Measurements from ENCODE around the gene TTC5.

DNA sequence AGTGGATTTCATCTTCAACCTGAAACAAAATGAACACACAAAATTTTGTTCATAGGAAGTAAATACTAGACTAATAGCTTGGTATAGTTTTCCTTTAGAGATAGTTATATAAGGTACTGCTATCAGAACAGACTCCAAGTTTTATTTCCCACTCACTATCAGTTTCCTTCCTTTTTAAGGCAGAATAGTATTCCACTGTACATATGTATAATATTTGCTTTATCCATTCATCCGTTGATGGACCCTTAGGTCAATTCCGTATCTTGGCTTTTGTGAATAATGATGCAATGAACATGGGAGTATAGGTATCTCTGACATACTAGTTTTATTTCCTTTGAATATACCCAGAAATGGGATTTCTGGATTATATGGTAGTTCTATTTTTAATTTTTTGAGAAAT, 23.6 kb upstream of the TTC5 start:
- no peak for TF ChIP-seq POLR2AphosphoS5 (IDR thresholded peaks at IDR 0.05; ENCODE audit: insufficient read depth, low read depth, low read length)
- TF ChIP-seq, protein P1, sequence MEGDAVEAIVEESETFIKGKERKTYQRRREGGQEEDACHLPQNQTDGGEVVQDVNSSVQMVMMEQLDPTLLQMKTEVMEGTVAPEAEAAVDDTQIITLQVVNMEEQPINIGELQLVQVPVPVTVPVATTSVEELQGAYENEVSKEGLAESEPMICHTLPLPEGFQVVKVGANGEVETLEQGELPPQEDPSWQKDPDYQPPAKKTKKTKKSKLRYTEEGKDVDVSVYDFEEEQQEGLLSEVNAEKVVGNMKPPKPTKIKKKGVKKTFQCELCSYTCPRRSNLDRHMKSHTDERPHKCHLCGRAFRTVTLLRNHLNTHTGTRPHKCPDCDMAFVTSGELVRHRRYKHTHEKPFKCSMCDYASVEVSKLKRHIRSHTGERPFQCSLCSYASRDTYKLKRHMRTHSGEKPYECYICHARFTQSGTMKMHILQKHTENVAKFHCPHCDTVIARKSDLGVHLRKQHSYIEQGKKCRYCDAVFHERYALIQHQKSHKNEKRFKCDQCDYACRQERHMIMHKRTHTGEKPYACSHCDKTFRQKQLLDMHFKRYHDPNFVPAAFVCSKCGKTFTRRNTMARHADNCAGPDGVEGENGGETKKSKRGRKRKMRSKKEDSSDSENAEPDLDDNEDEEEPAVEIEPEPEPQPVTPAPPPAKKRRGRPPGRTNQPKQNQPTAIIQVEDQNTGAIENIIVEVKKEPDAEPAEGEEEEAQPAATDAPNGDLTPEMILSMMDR (IDR thresholded peaks at IDR 0.05; ENCODE audit: extremely low read depth in 1 of 2, insufficient read depth in 1 of 2, low read depth in 1 of 2, low read length in 2 of 2): no peak
- TF ChIP-seq EZH2 (IDR thresholded peaks at IDR 0.05; ENCODE audit: borderline replicate concordance, low read depth, low read length, severe bottlenecking): no peak
- TF ChIP-seq POLR2A (IDR thresholded peaks at IDR 0.05; ENCODE audit: low read depth, low read length): no peak

Data from endothelial cell of umbilical vein (primary cell).